HTR-8/SVneo (cell line): ENCODE results near the gene PTPN20.

Source experiments
- DNase-seq: peaks from one replicate; pipeline ENCODE4 v3.0.0; 2011; ENCODE audit warnings: low spot score, mixed read lengths; ENCODE audit not compliant: insufficient read length
- FAIRE-seq: peaks from 2 replicates; lab custom pipeline; 2011; peaks lifted over from hg19 to GRCh38; lab: Jason Lieb, UNC

PTPN20 gene

DNA sequence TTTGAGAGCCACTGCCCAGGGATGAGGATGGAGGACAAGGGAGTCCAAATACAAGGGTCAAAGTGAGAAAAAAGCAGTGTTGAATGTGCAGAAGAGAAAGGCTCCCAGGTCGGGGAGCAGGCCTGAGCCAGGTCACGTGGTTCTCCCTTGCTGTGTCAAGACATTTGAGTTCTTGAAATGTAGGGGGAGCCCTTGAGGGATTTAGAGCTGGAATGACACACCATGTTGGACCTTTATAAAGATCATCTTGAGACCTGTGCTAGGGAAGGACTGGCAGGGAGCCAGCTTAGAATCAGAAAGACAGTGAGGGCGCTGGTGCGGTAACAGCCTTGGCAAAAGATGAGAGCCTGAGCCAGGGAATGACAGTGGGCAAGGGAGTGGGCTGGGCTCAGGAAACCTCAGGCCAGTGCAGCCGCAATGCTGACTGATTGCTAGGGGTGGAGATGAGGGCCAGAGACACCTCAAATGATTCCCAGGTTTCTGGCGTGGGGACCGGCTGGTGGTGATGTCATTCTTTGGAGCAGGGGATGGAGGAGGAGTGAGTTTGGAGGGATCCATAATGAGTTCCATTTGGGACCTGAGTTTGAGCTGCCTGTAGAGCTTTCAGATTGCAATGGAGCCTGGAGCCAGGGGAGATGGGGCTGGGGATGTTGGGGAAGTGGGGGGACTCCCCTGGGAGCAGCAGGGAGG, 120.1 kb downstream of the PTPN20 start:
- no peak for FAIRE-seq
- no peak for DNase-seq

- DNase-seq (no peak), FAIRE-seq (no peak)
Observed at GRCh38 chr10:47031901-47032465, 120.8 kb downstream of the PTPN20 start.

GRCh38 chr10:47033081-47033480, 121.9 kb downstream of the PTPN20 start:
- DNase-seq = no peak
- FAIRE-seq = no peak

- no peak for DNase-seq
- no peak for FAIRE-seq
Observed at GRCh38 chr10:47033541-47034270, 122.5 kb downstream of the PTPN20 start.

DNA sequence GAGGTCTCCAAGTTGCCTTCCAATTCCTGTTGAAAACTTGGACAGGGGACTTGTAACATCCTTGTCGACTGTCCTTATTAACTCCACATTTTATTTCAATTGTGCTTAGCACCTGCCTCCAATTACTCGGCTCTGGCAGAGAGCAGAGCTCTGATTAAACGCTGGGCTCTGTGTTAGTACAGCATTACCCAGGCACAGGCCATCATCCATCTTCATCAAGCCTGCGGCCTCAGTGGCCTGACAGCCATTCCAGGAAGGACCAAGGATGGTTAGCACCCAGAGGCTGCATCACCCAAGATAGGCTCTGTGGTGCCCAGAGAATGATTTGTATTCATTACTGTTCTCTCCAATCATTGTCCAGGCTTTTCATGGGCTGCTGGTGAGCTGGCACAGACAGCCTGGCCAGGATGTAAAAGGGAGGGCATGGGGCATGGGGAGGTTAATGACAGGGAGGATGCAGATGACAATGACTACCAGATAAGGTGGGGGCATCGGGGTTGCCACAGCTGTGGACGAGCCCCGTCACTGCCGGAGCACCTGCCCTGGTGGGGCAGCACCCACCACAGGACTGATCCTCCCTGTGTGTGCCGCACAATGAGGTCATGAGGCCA, 123.3 kb downstream of the PTPN20 start:
- FAIRE-seq (no peak), DNase-seq (no peak)

DNA sequence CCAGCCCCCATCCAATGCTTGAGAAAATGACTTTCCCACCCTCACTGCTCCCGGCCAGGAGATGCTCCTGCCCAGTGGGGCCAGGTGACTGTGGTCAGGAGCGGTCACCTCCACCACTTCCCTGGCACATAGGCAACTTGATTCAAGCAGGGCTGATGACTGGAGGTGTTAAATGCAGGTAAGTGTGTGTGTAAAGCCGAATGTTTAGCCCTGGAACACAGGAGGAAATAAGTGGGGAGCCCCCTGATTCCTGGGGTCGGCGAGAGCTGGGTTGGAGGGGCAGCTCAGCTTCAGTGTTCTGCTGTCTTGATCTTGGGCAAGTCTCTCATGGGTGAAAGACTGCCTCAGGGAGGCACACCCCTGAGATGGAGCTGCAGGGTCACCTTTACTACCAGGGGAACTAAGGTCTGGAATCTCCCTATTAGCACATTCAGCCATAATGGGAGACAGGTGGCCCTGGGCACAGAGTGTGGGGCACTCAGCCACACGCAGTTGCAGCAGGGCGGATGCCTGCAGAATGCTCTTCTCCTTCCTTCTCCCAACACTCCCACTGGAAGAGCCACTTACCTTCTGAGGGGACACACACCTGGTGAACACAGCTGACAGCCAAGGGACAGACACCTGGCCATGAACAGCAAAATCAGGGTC, 124.1 kb downstream of the PTPN20 start:
- FAIRE-seq (peak; percentile 4), DNase-seq (no peak)

- DNase-seq (no peak), FAIRE-seq (no peak)
Observed at GRCh38 chr10:47035819-47036337, 124.7 kb downstream of the PTPN20 start.

- no peak for FAIRE-seq
- no peak for DNase-seq
Observed at GRCh38 chr10:47036771-47037170, 125.5 kb downstream of the PTPN20 start.

GRCh38 chr10:47037654-47038425, 126.6 kb downstream of the PTPN20 start:
- no peak for DNase-seq
- FAIRE-seq = no peak

- FAIRE-seq = no peak
- DNase-seq = no peak
Observed at GRCh38 chr10:47038881-47039561, 127.8 kb downstream of the PTPN20 start.

- DNase-seq (no peak), FAIRE-seq (no peak)
Observed at GRCh38 chr10:47039562-47039913, 128.3 kb downstream of the PTPN20 start.

DNA sequence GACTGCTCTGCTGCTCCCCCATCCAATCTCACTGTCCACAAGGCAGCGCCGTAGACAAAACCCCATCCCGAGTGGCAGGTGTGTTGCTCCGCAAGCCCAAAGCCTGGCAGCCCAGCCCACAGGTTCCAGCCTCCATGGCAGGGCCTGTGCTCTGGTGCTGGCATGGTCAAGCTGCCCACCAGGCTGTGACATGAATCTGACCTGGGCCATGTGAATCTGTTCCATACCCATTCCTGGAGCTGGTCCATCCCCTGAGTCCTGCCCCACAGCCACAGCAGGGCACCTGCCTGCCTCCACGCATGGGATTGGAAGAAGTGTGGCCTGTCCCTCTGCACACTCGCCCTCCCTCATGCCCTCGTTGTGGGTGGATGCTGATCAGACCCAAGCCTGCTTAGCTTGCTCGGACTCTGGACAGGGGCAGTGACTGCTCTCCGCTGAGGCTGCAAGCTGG, 128.8 kb downstream of the PTPN20 start:
- no peak for FAIRE-seq
- no peak for DNase-seq

DNA sequence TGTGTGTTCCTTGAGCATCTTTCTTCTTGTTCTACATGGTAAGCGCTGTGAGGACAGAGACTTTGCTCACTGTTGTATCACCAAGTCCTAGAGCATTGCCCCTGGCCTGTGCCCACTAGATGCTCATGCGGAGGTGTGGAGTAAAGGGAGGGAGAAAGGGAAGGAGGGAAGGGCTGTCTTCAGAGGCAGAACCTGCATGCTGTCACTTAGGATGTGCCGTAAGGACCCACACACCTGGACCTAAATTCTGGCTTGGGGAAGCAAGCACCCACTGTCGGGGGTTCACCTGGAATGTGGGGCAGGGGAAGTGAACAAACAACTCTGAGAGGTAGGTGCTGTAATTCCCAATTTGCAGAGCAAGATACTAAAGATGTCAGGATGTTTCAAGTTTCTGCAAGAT, 129.5 kb downstream of the PTPN20 start:
- FAIRE-seq = no peak

DNA sequence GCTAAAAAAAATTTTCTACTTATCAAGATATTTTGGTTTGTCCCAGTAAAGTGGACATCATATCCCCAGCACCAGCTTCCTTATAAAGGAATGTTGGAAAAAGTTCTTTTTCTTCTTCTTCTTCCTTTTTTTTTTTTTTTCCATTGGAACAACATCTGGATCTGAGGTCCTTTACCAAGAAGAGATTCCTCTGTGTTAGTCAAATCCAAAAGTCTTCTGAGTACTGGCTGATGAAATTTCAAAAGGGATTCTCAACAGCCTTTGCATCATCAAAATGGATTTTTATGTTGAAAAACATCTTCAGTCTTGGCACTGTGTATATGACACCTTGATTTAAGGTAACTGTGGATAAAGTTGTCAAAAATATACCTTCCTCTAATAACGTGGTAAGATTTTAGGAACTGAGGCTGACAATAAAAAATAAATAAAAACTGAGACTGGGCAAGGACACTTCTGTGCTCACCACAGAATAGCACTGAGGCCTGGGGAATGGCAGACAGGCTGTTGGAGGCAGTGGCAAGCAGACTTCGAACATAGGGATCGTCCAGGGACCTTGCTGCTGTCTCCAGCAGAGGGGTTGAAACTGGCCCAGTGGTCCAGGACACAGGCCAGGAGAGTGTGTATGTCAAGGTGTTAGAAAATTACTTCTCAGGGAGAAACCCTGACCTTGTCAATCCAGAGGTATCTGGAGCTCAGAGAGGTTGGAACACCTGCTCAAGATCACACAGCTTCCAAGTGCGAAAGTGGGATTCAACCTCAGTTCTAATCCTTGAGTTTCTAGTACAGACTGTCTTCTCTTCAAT, 130.4 kb downstream of the PTPN20 start:
- FAIRE-seq (peak; percentile 16), DNase-seq (no peak)

More for the DNA sequence above, 129.5 kb downstream of the PTPN20 start:
- no peak for DNase-seq

DNA sequence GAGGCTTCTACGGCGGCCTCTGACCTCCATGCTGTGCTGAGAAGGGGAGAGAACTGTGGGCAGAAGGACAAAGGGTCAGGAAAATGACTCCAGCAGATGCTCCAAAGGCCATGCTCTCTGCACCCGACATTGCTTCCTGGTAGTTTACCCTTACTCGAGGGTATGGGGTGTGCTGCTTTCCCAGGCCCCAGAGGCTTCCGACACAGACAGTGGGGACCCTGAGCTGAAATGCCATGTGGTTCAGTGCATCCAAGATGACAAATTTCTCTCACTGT, 130.9 kb downstream of the PTPN20 start:
- DNase-seq (no peak), FAIRE-seq (no peak)

DNA sequence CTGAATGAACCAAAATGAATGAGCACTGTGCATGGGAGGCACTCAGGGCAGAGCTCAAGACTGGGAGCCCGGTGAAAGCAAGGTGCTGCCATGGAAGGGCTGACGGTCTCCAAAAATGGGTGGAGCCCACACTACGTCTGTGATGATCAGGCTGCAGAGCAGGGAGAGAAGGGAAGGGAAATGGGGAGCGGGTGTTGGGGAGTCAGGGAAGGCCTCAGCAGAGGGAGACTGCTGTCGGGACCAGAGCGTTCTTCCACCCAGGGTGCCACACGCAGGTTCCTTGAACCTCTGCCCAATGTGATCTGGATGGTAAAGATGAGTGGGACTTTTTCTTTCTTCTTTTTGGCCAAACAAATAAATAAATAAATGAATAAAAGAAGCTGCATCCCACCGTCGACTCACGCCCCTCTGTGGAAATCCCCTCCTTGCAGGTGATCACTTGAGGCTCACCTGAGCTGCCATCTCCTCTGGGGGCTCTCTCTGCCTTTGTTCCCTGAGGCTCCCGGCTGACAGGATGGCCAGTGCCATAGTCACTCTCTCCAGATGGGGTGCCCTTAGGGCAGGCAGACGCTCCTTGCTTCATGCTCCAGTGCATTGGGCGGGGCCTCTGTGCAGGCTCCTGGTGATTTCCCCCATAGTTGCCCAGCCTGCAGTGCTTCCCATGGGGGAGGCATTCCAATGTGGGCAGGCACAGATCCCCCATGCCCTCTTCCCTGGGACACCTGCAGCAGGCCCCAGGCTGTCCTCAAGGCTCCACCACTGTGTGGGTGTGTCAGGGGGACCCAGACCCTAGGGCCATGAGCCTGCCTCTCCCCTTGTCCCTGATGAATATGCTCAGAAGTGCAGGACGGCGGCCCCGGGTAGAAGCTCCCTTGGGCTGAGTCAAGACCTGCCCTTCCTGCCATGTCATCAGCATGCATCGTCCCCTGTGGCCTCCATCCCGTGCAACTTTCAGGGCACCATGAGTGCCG, 131.8 kb downstream of the PTPN20 start:
- FAIRE-seq (no peak), DNase-seq (no peak)

DNA sequence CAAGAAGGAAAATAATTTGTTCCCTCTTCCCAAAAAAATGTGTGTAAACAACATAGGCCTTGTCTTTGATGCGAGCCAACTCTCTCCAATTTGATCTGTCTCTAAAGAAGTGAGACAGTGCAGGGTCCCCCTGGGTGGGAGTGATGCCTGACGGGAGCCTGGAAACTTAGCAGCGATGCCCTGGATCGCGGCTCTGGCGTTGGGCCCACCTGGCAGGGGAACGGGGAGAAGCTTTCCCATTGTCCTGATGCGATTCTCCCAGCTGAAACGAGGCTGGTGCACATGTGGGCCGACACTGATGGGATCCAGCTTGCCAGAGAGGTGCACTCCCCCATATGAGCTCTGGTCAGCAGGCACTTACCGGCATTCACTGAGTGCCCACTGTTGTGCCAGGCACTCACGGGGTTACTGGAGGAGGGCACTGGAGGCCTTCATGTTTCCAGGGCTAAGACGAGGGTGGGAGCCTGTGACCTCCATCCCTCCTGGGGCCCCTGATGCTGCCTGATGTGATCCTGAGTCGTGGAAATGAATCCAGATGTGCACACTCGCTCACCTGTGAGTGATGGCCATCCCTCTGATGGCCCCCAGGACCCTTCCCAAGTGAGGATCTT, 132.8 kb downstream of the PTPN20 start:
- no peak for FAIRE-seq
- DNase-seq = no peak
